ENCODE data around the gene CCL3.

Gene CCL3

GRCh38 chr17:36124879-36125824 is 35.2 kb upstream of the CCL3 start:
- ChIA-PET POLR2A (no interaction called here), CTCF (interaction anchor here (0.6 to 16.2 kb wide), 5 partner anchors 15 to 436 kb away, joined by 3 to 319 read pairs (median 4); no protein-coding TSS in a partner anchor)
- TF ChIP-seq RBAK (tag by site-specific recombination; IDR thresholded peaks at IDR 0.05) (0 out of 2 replicates have a peak, but pooled peaks have one; percentile 21), TRIM28 (IDR thresholded peaks at IDR 0.05; ENCODE audit: borderline replicate concordance, low read length) (peak; percentile 97), SETDB1 (IDR thresholded peaks at IDR 0.05; ENCODE audit: insufficient read length, low read length) (peak; percentile 97), ZIC2 (tag by site-specific recombination; IDR thresholded peaks at IDR 0.05) (peak; percentile 72), ZNF677 (tag by site-specific recombination; IDR thresholded peaks at IDR 0.05) (no peak), ZNF155 (tag by site-specific recombination; IDR thresholded peaks at IDR 0.05) (no peak), HOXD13 (CRISPR knock-in tag; IDR thresholded peaks at IDR 0.05; ENCODE audit: borderline replicate concordance) (0 out of 2 replicates have a peak, but pooled peaks have one; percentile 23), ZNF610 (tag by site-specific recombination; IDR thresholded peaks at IDR 0.05; ENCODE audit: borderline replicate concordance) (0 out of 2 replicates have a peak, but pooled peaks have one; percentile 51), ATF2 (tag by site-specific recombination; IDR thresholded peaks at IDR 0.05; ENCODE audit: low read depth) (no peak)
- H3K9me3 ChIP-seq (ENCODE audit: control insufficient read depth, insufficient read depth, low read depth, low read length) = peaks cover 2% of the 10 kb centered on the region; the same call in 1 of the 2 replicates
- H3K4me1 ChIP-seq (ENCODE audit: control insufficient read depth, insufficient read depth, low read length) = no peaks in the 10 kb centered on the region
- H3K4me3 ChIP-seq (ENCODE audit: low read depth, low read length) = no peak overlapping the region
- no peak overlapping the region for H3K27ac ChIP-seq (ENCODE audit: extremely low read depth, low read depth, low read length)
- no peaks in the 10 kb centered on the region for H3K36me3 ChIP-seq (ENCODE audit: control insufficient read depth in 2 of 2, insufficient read depth in 1 of 2, low read length in 2 of 2)

GRCh38 chr17:36123431-36123830 is 33.5 kb upstream of the CCL3 start:
- CTCF ChIA-PET = interaction anchor here (0.6 to 16.2 kb wide), 5 partner anchors 22 to 909 kb away, joined by 3 to 319 read pairs (median 3); no protein-coding TSS in a partner anchor
- H3K36me3 ChIP-seq (ENCODE audit: control insufficient read depth in 2 of 2, insufficient read depth in 1 of 2, low read length in 2 of 2) = no peaks in the 10 kb centered on the region
- no peak overlapping the region for H3K4me3 ChIP-seq (ENCODE audit: low read depth, low read length)
- H3K4me1 ChIP-seq (ENCODE audit: control insufficient read depth, insufficient read depth, low read length) = no peaks in the 10 kb centered on the region
- POLR2A ChIA-PET = no interaction called here
- peaks cover 2% of the 10 kb centered on the region; the same call in 1 of the 2 replicates for H3K9me3 ChIP-seq (ENCODE audit: control insufficient read depth, insufficient read depth, low read depth, low read length)
- TF ChIP-seq ZNF510 (tag by site-specific recombination; IDR thresholded peaks at IDR 0.05; ENCODE audit: insufficient replicate concordance) (no peak), YY1 (tag by site-specific recombination; IDR thresholded peaks at IDR 0.05) (no peak), PBX3 (CRISPR knock-in tag; IDR thresholded peaks at IDR 0.05) (no peak), ZNF830 (tag by site-specific recombination; IDR thresholded peaks at IDR 0.05; ENCODE audit: low read depth) (no peak), ZNF501 (tag by site-specific recombination; IDR thresholded peaks at IDR 0.05) (no peak), SALL2 (tag by site-specific recombination; IDR thresholded peaks at IDR 0.05; ENCODE audit: borderline replicate concordance) (no peak), ZNF704 (tag by site-specific recombination; IDR thresholded peaks at IDR 0.05) (no peak), ZNF169 (tag by site-specific recombination; IDR thresholded peaks at IDR 0.05) (no peak), ZNF837 (tag by site-specific recombination; IDR thresholded peaks at IDR 0.05) (no peak), KLF9 (tag by site-specific recombination; IDR thresholded peaks at IDR 0.05; ENCODE audit: low read depth) (no peak), ZNF18 (tag by site-specific recombination; IDR thresholded peaks at IDR 0.05) (no peak)
- H3K27ac ChIP-seq (ENCODE audit: extremely low read depth, low read depth, low read length) = no peak overlapping the region

Data from HEK293 (cell line).